ENCODE measurements around the gene VPS4A. TPM values are rescaled to one million over a fixed set of nuclear protein-coding genes. Genes with fewer than 3 reads are reported as not detected.

The VPS4A gene
- total and polyA plus RNA-seq, 2 of the 8 experiments (the other 6 are each of a cell fraction or from before 2014, with no cell fraction given), result 14.1 to 24.1 TPM

Other genes starting within 250 kb of the VPS4A start
- 64.4 and 69.6 TPM in 2 replicates for gene HAS3, start 205.7 kb upstream of the VPS4A start, total RNA-seq (2021; fragmentation: NEBNext Ultra II Directional; extraction: Animal tissue kit (Norgen Biotek cat#: 25700))
- gene HAS3, start 205.7 kb upstream of the VPS4A start, polyA plus RNA-seq (2011; rRNA removed), result 32.1 and 36.3 TPM in 2 replicates
- 138 and 146 TPM in 2 replicates for gene CHTF8, start 178.8 kb upstream of the VPS4A start, total RNA-seq (2021; fragmentation: NEBNext Ultra II Directional; extraction: Animal tissue kit (Norgen Biotek cat#: 25700))
- gene CHTF8, start 178.8 kb upstream of the VPS4A start, polyA plus RNA-seq (2011; rRNA removed), result 114 and 163 TPM in 2 replicates
- gene UTP4, start 178.7 kb upstream of the VPS4A start, total RNA-seq (2021; fragmentation: NEBNext Ultra II Directional; extraction: Animal tissue kit (Norgen Biotek cat#: 25700)), result 101 TPM in 2 replicates
- gene UTP4, start 178.7 kb upstream of the VPS4A start, polyA plus RNA-seq (2011; rRNA removed), result 71.8 and 118 TPM in 2 replicates
- 16.1 and 19.6 TPM in 2 replicates for gene SNTB2, start 124.2 kb upstream of the VPS4A start, total RNA-seq (2021; fragmentation: NEBNext Ultra II Directional; extraction: Animal tissue kit (Norgen Biotek cat#: 25700))
- 6.0 and 8.9 TPM in 2 replicates for gene SNTB2, start 124.2 kb upstream of the VPS4A start, polyA plus RNA-seq (2011; rRNA removed)
- 23.6 and 23.9 TPM in 2 replicates for gene PDF, start 19.2 kb downstream of the VPS4A start, total RNA-seq (2021; fragmentation: NEBNext Ultra II Directional; extraction: Animal tissue kit (Norgen Biotek cat#: 25700))
- gene PDF, start 19.2 kb downstream of the VPS4A start, polyA plus RNA-seq (2011; rRNA removed), result 17.7 and 19.3 TPM in 2 replicates
- 55.4 and 55.6 TPM in 2 replicates for gene COG8, start 28.2 kb downstream of the VPS4A start, total RNA-seq (2021; fragmentation: NEBNext Ultra II Directional; extraction: Animal tissue kit (Norgen Biotek cat#: 25700))
- gene COG8, start 28.2 kb downstream of the VPS4A start, polyA plus RNA-seq (2011; rRNA removed), result 49.1 and 60.9 TPM in 2 replicates
- gene NIP7, start 28.4 kb downstream of the VPS4A start, total RNA-seq (2021; fragmentation: NEBNext Ultra II Directional; extraction: Animal tissue kit (Norgen Biotek cat#: 25700)), result 52.1 and 52.2 TPM in 2 replicates
- gene NIP7, start 28.4 kb downstream of the VPS4A start, polyA plus RNA-seq (2011; rRNA removed), result 10.5 and 14.5 TPM in 2 replicates
- 0.94 TPM in 1 of 2 replicates, not detected in the other for gene TMED6, start 40.4 kb downstream of the VPS4A start, total RNA-seq (2021; fragmentation: NEBNext Ultra II Directional; extraction: Animal tissue kit (Norgen Biotek cat#: 25700))
- gene TMED6, start 40.4 kb downstream of the VPS4A start, polyA plus RNA-seq (2011; rRNA removed), result not detected in 2 replicates
- 31.8 and 37.0 TPM in 2 replicates for gene TERF2, start 74.7 kb downstream of the VPS4A start, total RNA-seq (2021; fragmentation: NEBNext Ultra II Directional; extraction: Animal tissue kit (Norgen Biotek cat#: 25700))
- 14.1 and 16.1 TPM in 2 replicates for gene TERF2, start 74.7 kb downstream of the VPS4A start, polyA plus RNA-seq (2011; rRNA removed)
- gene CYB5B, start 113.3 kb downstream of the VPS4A start, total RNA-seq (2021; fragmentation: NEBNext Ultra II Directional; extraction: Animal tissue kit (Norgen Biotek cat#: 25700)), result 118 and 127 TPM in 2 replicates
- gene CYB5B, start 113.3 kb downstream of the VPS4A start, polyA plus RNA-seq (2011; rRNA removed), result 70.8 and 108 TPM in 2 replicates

All from H1 (cell line).